ENCODE data around the gene SDE2.

DNA sequence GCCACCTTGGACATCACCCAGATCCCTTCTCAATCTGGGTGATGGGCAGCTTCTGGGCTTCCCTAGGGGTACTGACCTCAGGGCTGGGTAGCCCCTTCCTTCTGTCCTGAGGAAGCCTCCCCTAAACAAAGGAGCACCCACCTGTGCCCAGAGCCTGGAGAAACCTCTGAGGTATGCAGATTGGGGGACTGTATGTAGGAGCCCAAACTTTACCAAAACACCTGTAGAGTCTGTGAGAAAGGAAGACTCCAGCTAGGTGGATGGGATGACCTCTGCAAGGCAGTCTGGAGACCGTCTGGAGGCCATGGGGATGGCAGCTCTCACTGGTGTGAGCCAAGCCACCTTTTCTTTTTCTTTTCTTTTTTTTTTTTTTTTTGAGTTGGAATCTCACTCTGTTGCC, 44.4 kb downstream of the SDE2 start:
- TF ChIP-seq, protein P1, sequence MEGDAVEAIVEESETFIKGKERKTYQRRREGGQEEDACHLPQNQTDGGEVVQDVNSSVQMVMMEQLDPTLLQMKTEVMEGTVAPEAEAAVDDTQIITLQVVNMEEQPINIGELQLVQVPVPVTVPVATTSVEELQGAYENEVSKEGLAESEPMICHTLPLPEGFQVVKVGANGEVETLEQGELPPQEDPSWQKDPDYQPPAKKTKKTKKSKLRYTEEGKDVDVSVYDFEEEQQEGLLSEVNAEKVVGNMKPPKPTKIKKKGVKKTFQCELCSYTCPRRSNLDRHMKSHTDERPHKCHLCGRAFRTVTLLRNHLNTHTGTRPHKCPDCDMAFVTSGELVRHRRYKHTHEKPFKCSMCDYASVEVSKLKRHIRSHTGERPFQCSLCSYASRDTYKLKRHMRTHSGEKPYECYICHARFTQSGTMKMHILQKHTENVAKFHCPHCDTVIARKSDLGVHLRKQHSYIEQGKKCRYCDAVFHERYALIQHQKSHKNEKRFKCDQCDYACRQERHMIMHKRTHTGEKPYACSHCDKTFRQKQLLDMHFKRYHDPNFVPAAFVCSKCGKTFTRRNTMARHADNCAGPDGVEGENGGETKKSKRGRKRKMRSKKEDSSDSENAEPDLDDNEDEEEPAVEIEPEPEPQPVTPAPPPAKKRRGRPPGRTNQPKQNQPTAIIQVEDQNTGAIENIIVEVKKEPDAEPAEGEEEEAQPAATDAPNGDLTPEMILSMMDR (conservative IDR thresholded peaks at IDR 0.05 in 1 of 2, IDR thresholded peaks at IDR 0.05 in 1 of 2; ENCODE audit: extremely low read depth in 1 of 2, insufficient read depth in 1 of 2, low read depth in 1 of 2, low read length in 2 of 2), result no peak
- TF ChIP-seq EZH2 (IDR thresholded peaks at IDR 0.05; ENCODE audit: borderline replicate concordance, low read length), result no peak

All from mammary epithelial cell (primary cell).